ENCODE data around the gene BDKRB2. TPM values are rescaled to one million over a fixed set of nuclear protein-coding genes. Genes with fewer than 3 reads are reported as not detected.

Gene BDKRB2
- total and polyA plus RNA-seq, 2 experiments from 2014 or later: 0.14 to 0.21 TPM

- no peak for TF ChIP-seq EZH2 (IDR thresholded peaks at IDR 0.05; ENCODE audit: low read depth, unreplicated experiment)
Observed at GRCh38 chr14:96176275-96176674, 28.4 kb upstream of the BDKRB2 start (continued).

DNA sequence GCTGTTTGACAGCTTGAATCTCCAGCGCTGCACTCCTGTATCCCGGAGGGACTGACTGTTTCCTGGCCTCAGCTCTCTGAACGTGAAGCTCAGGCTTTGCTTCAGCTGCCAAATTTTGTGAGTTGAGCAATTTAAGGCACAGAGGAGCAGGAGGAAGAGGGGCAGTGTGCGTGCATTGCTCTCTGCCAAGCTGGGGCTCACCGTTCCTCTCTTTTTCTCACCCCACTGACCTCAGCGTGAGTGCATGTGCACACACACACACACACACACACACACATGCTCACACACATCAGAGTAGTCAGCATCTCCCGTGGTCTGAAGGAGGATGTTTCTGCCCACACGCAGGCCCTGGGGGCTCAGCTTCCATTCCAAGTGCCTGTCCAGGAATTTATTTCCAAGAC, 27.8 kb upstream of the BDKRB2 start:
- Histone ChIP-seq H3K4me2 (no peak overlapping the region), H3K9me2 (ENCODE audit: insufficient read depth) (peaks cover 4% of the 10 kb centered on the region; the same call in 1 of the 2 replicates), H2AFZ (no peak overlapping the region), H4K20me1 (replicated peaks; ENCODE audit: insufficient read depth) (no peaks in the 10 kb centered on the region), H3K4me3 (no peak overlapping the region), H3K27ac (ENCODE audit: low read depth) (no peak overlapping the region), H3K79me2 (replicated peaks; ENCODE audit: insufficient read depth) (no peaks in the 10 kb centered on the region), H3K4me1 (ENCODE audit: insufficient read depth) (no peaks in the 10 kb centered on the region; the same call in 1 of the 2 replicates), H3K27me3 (ENCODE audit: insufficient read depth) (no peaks in the 10 kb centered on the region), H3F3A (replicated peaks; ENCODE audit: low read depth) (no peaks in the 10 kb centered on the region), H3K36me3 (ENCODE audit: insufficient read depth) (no peaks in the 10 kb centered on the region)
- no peak for DNase-seq (ENCODE audit: low spot score)
- H3K9me3 Mint-ChIP-seq: peaks cover 2% of the 10 kb centered on the region; the same call in 1 of the 3 replicates
- ATAC-seq: no peak
- no peaks in the 10 kb centered on the region for H3K36me3 Mint-ChIP-seq (ENCODE audit: low read depth)
- TF ChIP-seq ZNF114 (CRISPR knock-in tag; IDR thresholded peaks at IDR 0.05): no peak
- TF ChIP-seq EZH2 (IDR thresholded peaks at IDR 0.05; ENCODE audit: low read depth, unreplicated experiment): no peak
- TF ChIP-seq, protein P1, sequence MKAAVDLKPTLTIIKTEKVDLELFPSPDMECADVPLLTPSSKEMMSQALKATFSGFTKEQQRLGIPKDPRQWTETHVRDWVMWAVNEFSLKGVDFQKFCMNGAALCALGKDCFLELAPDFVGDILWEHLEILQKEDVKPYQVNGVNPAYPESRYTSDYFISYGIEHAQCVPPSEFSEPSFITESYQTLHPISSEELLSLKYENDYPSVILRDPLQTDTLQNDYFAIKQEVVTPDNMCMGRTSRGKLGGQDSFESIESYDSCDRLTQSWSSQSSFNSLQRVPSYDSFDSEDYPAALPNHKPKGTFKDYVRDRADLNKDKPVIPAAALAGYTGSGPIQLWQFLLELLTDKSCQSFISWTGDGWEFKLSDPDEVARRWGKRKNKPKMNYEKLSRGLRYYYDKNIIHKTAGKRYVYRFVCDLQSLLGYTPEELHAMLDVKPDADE (IDR thresholded peaks at IDR 0.05): no peak
- no peak for TF ChIP-seq CTCF (conservative IDR thresholded peaks at IDR 0.05; ENCODE audit: low read depth in 2 of 2)
- no peak for TF ChIP-seq JUNB (IDR thresholded peaks at IDR 0.05; ENCODE audit: unreplicated experiment)
- no peak for TF ChIP-seq NANOG (IDR thresholded peaks at IDR 0.05; ENCODE audit: borderline replicate concordance)
- no peak for TF ChIP-seq ZNF331 (CRISPR knock-in tag; IDR thresholded peaks at IDR 0.05; ENCODE audit: low read depth)
- no peak for TF ChIP-seq POLR2AphosphoS5 (IDR thresholded peaks at IDR 0.05; ENCODE audit: low read depth)
- no peak for TF ChIP-seq REST (IDR thresholded peaks at IDR 0.05; ENCODE audit: unreplicated experiment)
- no peak for TF ChIP-seq ZNF462 (CRISPR knock-in tag; IDR thresholded peaks at IDR 0.05)
- no peak for TF ChIP-seq STAT1 (IDR thresholded peaks at IDR 0.05; ENCODE audit: unreplicated experiment)
- TF ChIP-seq EZH2phosphoT487 (IDR thresholded peaks at IDR 0.05; ENCODE audit: unreplicated experiment): no peak
- TF ChIP-seq CREB1 (CRISPR knock-in tag; IDR thresholded peaks at IDR 0.05; ENCODE audit: low read depth): no peak
- H3K27ac Mint-ChIP-seq: no peak overlapping the region
- H3K27me3 Mint-ChIP-seq (ENCODE audit: insufficient read depth, low read depth, poor library complexity): peaks cover 12% of the 10 kb centered on the region
- no peak overlapping the region for H3K4me3 Mint-ChIP-seq
- no peaks in the 10 kb centered on the region; the same call in 2 of the 3 replicates for H3K4me1 Mint-ChIP-seq

Data from GM23338 (cell line).